Fibroblast of the aortic adventitia (primary cell): ENCODE results near the gene GALNT2. TPM values are rescaled to one million over a fixed set of nuclear protein-coding genes. Genes with fewer than 3 reads are reported as not detected.

Experiments
- DNase-seq: peaks from one replicate; pipeline ENCODE4 v3.0.0-alpha.2; 2010; ENCODE audit warnings: low read depth
- H3K4me3 ChIP-seq: 2 replicates; pipeline ENCODE4 v1.5.1; 2011; ENCODE audit warnings: low read depth, mild to moderate bottlenecking, control low read depth, low read length, moderate library complexity
- total RNA-seq: library from RNA; depleted of rRNA; stranded (reverse); fragments of >200 nt; gene quantifications from 2 replicates; pipeline ENCODE4 v1.2.3, GENCODE V29; 2012; ENCODE audit warnings: low replicate concordance
- TF ChIP-seq, protein P1 (sequence below): IDR thresholded peaks from 2 replicates; pipeline ENCODE4 v1.5.1; 2011; ENCODE audit warnings: mild to moderate bottlenecking, low read length, control low read depth, inconsistent platforms; ENCODE audit not compliant: insufficient read depth

GALNT2 gene
- total RNA-seq, 1 donor, result 68.1 TPM

- TF ChIP-seq, protein P1, sequence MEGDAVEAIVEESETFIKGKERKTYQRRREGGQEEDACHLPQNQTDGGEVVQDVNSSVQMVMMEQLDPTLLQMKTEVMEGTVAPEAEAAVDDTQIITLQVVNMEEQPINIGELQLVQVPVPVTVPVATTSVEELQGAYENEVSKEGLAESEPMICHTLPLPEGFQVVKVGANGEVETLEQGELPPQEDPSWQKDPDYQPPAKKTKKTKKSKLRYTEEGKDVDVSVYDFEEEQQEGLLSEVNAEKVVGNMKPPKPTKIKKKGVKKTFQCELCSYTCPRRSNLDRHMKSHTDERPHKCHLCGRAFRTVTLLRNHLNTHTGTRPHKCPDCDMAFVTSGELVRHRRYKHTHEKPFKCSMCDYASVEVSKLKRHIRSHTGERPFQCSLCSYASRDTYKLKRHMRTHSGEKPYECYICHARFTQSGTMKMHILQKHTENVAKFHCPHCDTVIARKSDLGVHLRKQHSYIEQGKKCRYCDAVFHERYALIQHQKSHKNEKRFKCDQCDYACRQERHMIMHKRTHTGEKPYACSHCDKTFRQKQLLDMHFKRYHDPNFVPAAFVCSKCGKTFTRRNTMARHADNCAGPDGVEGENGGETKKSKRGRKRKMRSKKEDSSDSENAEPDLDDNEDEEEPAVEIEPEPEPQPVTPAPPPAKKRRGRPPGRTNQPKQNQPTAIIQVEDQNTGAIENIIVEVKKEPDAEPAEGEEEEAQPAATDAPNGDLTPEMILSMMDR, result no peak
- no peak for DNase-seq
- no peak overlapping the region for H3K4me3 ChIP-seq
Measured at GRCh38 chr1:230028602-230029223, 38.3 kb upstream of the GALNT2 start.

GRCh38 chr1:230029244-230029941, 37.6 kb upstream of the GALNT2 start:
- H3K4me3 ChIP-seq, result no peak overlapping the region
- TF ChIP-seq, protein P1, result no peak
- no peak for DNase-seq

GRCh38 chr1:230030122-230030821, 36.8 kb upstream of the GALNT2 start:
- DNase-seq, result no peak
- TF ChIP-seq, protein P1, result no peak
- no peak overlapping the region for H3K4me3 ChIP-seq

GRCh38 chr1:230031131-230031530, 35.9 kb upstream of the GALNT2 start:
- no peak for DNase-seq
- TF ChIP-seq, protein P1, result no peak
- no peak overlapping the region for H3K4me3 ChIP-seq

DNA sequence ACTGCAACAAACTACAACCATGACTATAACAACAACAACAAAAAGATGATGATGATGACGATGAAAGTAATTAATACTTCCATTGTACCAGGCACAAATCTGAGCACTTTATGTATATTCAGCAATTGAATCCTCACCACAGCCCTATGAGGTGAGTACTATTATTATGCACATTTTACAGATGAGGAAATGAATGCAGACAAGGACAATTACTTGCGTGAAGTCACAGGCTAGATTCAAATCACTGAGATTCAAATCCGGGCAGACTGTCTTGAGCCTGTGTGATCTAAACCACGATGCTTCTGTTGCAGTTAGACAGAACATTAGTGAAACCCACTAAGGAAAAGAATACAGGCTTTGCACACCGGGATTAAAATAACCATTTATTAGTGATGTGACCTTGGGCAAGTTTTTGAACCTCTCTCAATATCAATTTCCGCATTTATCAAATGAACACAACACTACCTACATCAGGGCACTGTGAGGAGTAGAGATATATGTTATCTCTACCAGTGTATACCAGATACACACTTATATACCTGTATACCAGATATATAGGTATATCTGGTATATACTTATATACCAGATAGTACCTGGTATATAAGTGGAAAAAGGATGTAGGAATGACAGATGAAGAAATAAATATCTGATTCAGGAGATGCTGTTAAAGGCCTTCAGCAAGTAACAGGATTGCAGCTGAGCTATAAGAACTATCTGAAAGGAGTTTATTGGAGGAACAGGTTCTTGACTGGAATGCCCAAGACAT, 34.3 kb upstream of the GALNT2 start:
- H3K4me3 ChIP-seq, result no peak overlapping the region
- TF ChIP-seq, protein P1, result no peak
- DNase-seq, result no peak

GRCh38 chr1:230037261-230037660, 29.8 kb upstream of the GALNT2 start:
- H3K4me3 ChIP-seq, result no peak overlapping the region
- TF ChIP-seq, protein P1, result no peak
- no peak for DNase-seq
